ENCODE results near the gene SUFU.

Gene SUFU

DNA sequence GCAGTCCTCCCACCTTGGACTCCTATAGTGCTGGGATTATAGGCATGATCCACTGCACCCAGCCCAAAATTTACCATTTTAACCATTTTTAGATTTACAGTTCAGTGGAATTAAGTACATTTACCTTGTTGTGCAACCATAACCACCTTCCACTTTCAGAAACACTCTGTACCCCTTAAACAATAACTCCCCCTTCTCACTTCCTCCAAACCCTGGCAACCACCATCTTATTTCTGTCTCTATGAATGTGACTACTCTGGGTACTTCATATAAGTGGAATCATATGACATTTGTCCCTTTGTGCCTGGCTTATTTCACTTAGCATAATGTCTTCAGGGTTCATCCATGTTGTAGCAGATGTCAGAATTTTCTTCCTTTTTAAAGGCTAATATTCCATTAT lies 33.6 kb downstream of the SUFU start:
- TF ChIP-seq CTCF (IDR thresholded peaks at IDR 0.05; ENCODE audit: low read depth, low read length), result no peak
- no peak overlapping the region for H3K4me3 ChIP-seq (ENCODE audit: low read depth, low read length)
- no peak for DNase-seq (ENCODE audit: low read depth, low spot score)
- in situ Hi-C loops (cut with HindIII; ENCODE audit: low sequenced_read_pairs), result no loop called here

GRCh38 chr10:102537948-102538347 lies 34.2 kb downstream of the SUFU start:
- DNase-seq (ENCODE audit: low read depth, low spot score), result no peak
- TF ChIP-seq CTCF (IDR thresholded peaks at IDR 0.05; ENCODE audit: low read depth, low read length), result no peak
- no peak overlapping the region for H3K4me3 ChIP-seq (ENCODE audit: low read depth, low read length)
- in situ Hi-C loops (cut with HindIII; ENCODE audit: low sequenced_read_pairs), result no loop called here

- in situ Hi-C loops (cut with HindIII; ENCODE audit: low sequenced_read_pairs), result no loop called here
- DNase-seq (ENCODE audit: low read depth, low spot score), result no peak
- TF ChIP-seq CTCF (IDR thresholded peaks at IDR 0.05; ENCODE audit: low read depth, low read length), result no peak
- H3K4me3 ChIP-seq (ENCODE audit: low read depth, low read length), result no peak overlapping the region
Measured at GRCh38 chr10:102538811-102539210, 35.0 kb downstream of the SUFU start.

DNA sequence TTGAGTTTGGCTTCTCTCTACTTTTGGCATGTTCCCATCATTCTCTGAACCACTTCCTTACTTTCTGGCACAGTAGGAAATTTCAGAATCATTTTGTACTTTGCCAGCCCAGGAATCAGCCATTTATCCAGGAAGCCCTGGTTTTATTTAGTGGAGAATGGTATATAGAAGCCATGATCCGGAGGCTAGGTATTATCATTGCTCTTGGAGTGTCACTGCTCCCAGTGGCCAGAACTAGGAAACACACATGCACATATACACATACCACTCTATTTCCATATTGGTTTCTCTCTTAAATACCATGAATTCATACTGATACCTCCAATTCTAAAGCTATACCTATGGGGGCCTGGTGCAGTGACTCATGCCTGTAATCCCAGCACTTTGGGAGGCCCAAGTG lies 36.3 kb downstream of the SUFU start:
- DNase-seq (ENCODE audit: low read depth, low spot score), result peak; percentile 10
- in situ Hi-C loops (cut with HindIII; ENCODE audit: low sequenced_read_pairs), result no loop called here
- peak; percentile 45 for TF ChIP-seq CTCF (IDR thresholded peaks at IDR 0.05; ENCODE audit: low read depth, low read length)
- H3K4me3 ChIP-seq (ENCODE audit: low read depth, low read length), result no peak overlapping the region

- TF ChIP-seq CTCF (IDR thresholded peaks at IDR 0.05; ENCODE audit: low read depth, low read length), result no peak
- peak; percentile 10 for DNase-seq (ENCODE audit: low read depth, low spot score)
- in situ Hi-C loops (cut with HindIII; ENCODE audit: low sequenced_read_pairs), result no loop called here
Measured at GRCh38 chr10:102542800-102543418, 39.1 kb downstream of the SUFU start.

DNA sequence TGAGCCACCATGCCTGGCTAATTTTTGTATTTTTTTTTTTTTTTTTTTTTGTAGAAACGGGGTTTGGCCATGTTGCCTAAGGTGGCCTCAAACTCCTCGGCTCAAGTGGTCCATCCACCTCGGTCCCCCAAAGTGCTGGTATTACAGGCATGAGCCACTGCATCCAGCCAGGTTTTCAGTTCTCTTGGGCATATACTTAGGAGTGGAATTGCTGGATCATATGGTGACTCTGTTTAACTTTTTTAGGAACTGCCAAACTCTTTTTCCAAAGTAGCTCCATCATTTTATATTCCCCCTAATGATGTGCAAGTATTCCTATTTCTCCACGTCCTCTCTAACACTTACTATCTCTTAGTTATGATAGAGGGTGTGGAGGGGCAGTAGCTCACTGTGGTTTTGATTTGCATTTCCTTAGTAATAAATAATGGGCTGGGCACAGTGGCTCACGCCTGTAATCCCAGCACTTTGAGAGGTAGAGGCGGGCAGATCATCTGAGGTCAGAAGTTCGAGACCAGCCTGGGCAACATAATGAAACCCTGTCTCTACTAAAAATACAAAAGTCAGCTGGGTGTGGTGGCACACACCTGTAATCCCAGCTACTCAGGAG lies 41.6 kb downstream of the SUFU start:
- in situ Hi-C loops (cut with HindIII; ENCODE audit: low sequenced_read_pairs), result no loop called here
- no peak for TF ChIP-seq CTCF (IDR thresholded peaks at IDR 0.05; ENCODE audit: low read depth, low read length)
- no peak overlapping the region for H3K4me3 ChIP-seq (ENCODE audit: low read depth, low read length)
- no peak for DNase-seq (ENCODE audit: low read depth, low spot score)

More at GRCh38 chr10:102542800-102543418, 39.1 kb downstream of the SUFU start:
- no peak overlapping the region for H3K4me3 ChIP-seq (ENCODE audit: low read depth, low read length)

Data from astrocyte of the spinal cord (primary cell).